HFF-Myc (cell line): ENCODE results near the gene DYNLT4.

Experiments used
- DNase-seq: peaks from one replicate; pipeline ENCODE4 v3.0.0-alpha.2; 2011; ENCODE audit warnings: low read depth; ENCODE audit errors: extremely low read depth
- H3K4me3 ChIP-seq: replicated peaks from 2 replicates; pipeline ENCODE4 v1.5.1; 2011; ENCODE audit warnings: low read depth, mild to moderate bottlenecking, control low read depth, low read length
- CTCF ChIP-seq: IDR thresholded peaks from 2 replicates; pipeline ENCODE4 v1.5.1; 2012; ENCODE audit warnings: mild to moderate bottlenecking, low read depth, low read length, control low read depth; ENCODE audit errors: missing control alignments

Gene DYNLT4

DNA sequence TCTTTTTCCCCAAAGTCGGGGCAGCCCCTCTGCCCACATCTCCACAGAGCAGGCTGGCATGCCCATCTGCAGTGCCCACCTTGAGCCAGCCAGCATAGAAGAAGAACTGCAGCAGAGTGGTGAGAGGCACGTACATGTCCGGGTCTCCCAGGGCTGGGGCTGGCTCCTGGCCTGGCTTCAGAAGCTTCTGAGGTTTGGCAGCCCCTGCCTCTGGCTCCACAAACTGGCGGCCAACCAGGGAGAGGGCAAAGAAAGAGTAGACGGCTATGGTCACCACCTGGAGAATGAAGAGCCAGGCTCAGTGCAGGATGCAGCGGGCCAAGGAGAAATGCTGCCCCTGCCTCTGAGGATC is 22.1 kb downstream of the DYNLT4 start:
- no peak for DNase-seq
- TF ChIP-seq CTCF, result no peak
- H3K4me3 ChIP-seq, result no peak overlapping the region

- no peak for DNase-seq
- peak overlapping the region; percentile 15 for H3K4me3 ChIP-seq
- no peak for TF ChIP-seq CTCF
Observed at GRCh38 chr1:44784094-44785028, 22.8 kb downstream of the DYNLT4 start.

- peak overlapping the region; percentile 15 for H3K4me3 ChIP-seq
- TF ChIP-seq CTCF, result no peak
- DNase-seq, result no peak
Observed at GRCh38 chr1:44783697-44784093, 23.5 kb downstream of the DYNLT4 start.

DNA sequence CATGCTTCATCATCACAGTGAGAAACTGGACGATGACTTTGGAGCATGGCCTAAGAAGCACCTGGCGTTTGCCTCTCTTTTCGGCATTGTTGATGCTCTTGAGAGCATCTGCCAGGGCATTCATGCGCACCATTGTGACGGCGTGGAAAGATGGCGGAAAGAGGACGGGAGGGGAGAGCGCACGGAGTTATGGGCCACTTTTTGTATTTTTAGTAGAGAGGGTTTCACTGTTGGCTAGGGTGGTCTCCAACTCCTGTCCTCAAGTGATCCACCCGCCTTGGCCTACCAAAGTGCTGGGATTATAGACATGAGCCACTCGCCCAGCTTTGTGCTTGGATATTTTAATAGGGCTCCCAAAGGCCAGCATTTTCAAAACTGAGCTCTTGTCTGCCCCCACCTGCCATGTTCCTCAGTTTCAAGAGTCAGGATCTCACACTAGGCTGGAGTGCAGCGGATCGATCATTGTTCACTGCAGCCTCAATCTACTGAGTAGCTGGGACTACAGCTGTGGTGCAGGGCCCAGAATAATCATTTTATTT is 26.5 kb downstream of the DYNLT4 start:
- H3K4me3 ChIP-seq, result no peak overlapping the region
- DNase-seq, result no peak
- TF ChIP-seq CTCF, result no peak

DNA sequence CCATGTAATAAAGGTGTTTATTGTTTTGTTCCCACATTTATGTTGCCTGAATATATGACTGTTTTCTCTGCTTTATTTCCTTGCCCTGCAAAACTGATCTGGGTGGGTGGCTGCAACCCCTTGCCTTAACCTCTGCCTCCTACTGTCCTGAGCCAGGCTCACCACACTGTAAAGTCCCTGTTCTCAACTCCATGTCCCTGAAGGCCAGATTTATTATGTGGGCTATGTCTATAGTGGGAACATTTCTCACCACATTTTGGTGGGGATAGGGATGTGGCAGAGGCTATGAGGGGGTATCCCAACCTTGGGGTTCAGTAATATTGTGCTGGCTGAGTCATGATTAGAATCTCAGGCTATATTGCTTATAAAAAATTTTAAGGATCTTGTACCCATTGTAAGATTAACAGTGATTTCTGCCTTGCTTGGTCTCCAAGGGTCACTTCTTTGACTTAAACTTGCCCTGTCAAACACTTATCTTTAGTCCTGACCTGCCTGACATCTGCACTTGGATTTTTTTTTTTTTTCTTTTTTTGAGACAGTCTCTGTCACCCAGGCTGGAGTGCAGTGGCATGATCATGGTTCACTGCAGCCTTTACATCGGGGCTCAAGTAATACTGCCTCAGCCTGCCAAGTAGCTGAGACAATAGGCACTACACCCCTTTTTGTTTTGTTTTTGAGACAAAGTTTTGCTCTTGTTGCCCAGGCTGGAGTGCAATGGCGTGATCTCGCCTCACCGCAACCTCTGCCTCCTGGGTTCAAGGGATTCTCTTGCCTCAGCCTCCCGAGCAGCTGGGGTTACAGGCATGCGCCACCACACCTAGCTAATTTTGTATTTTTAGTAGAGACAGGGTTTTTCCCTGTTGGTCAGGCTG is 28.2 kb downstream of the DYNLT4 start:
- TF ChIP-seq CTCF, result no peak

GRCh38 chr1:44777969-44778635 is 29.0 kb downstream of the DYNLT4 start:
- DNase-seq, result no peak
- H3K4me3 ChIP-seq, result peak overlapping the region; percentile 100
- TF ChIP-seq CTCF, result no peak

More for the DNA sequence above, 28.2 kb downstream of the DYNLT4 start:
- no peak for DNase-seq
- H3K4me3 ChIP-seq, result peak overlapping the region; percentile 100
